HPDE6-E6E7 (cell line): ENCODE results near the gene OAS1.
A peak's percentile ranks its signal among the peaks of the same experiment; 100 is the strongest.
"Not testable (repeated sequence)": the region's sequence is repeated elsewhere in the genome, so short reads cannot be mapped to it uniquely, and the experiment has no call there.

Experiments used
- DNase-seq: peaks from one replicate; pipeline ENCODE4 v3.0.0; 2011; ENCODE audit warnings: missing footprints; ENCODE audit errors: extremely low spot score

Gene OAS1

GRCh38 chr12:112900298-112901145, 6.2 kb upstream of the OAS1 start:
- no peak for DNase-seq

GRCh38 chr12:112901271-112901670, 5.5 kb upstream of the OAS1 start:
- no peak for DNase-seq

DNA sequence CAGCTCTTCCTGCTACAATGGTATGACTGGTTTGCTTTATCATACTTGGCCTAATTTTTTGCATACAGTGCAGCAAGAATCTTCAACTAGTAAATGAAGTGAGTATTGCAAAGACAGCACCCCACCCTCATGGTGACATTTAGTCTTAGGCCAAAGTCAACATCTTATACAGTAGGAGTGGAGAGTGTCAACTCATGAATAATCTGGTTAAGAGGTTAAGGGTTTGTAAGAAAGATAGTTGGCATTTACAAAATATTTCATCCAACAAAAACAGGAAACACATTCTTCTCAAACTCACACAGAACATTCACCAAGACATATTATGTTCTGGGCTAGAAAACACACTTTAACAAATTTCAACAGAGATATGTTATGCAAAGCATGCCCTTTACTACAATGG, 2.2 kb upstream of the OAS1 start:
- DNase-seq: no peak

DNA sequence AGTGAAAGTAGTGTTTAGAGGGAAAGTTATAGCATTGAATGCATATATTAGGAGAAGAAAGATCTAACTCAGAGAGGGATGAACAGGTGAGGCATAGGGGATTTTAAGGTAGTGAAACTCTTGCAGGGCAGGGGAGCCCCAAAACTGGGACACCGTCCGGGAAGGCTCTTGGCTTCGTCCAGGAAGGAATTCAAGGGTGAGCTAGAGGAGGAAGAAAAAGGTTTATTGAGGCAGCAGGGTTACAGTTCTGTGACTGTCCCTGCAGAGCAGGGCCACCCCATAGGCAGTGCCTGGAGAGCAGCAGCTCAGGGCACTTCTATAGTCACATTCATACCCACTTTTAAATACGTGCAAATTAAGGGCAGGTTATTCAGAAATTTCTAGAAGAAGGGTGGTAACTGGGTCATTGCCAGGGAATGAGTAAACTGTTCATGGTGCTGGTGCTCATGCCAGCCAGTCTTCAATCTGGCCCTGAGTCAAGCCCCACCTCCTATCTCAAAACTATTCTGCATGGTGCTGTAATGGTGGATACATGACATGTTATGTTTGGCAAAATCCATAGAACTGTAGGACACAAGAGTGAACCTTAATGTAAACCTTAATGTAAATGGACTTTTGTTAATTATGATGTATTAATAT, 1.2 kb upstream of the OAS1 start:
- DNase-seq: peak; percentile 47

GRCh38 chr12:112907415-112908157, 824 bp downstream of the OAS1 start:
- no peak for DNase-seq

- no peak for DNase-seq
Measured at GRCh38 chr12:112908548-112908947, 1.8 kb downstream of the OAS1 start.

DNA sequence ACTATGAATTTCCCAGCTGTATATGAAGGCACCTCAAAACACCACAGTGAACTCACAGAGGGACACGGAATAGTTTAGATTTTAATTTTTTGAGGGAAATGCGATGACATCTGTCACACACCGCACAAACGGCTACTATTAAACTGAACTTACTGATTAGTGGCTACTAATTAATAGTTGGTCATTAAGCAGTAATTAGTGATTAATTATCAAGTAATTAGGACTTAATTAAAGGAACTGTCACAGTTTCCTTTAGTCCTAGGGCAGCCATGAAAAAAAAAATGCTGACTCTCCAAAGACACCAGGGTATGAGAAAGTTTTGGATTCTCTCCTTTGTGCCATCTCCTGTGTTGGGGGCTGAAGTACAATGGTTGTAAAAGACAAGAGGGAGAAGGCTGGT, 2.9 kb downstream of the OAS1 start:
- DNase-seq: no peak

GRCh38 chr12:112913038-112913688, 6.4 kb downstream of the OAS1 start:
- no peak for DNase-seq

DNA sequence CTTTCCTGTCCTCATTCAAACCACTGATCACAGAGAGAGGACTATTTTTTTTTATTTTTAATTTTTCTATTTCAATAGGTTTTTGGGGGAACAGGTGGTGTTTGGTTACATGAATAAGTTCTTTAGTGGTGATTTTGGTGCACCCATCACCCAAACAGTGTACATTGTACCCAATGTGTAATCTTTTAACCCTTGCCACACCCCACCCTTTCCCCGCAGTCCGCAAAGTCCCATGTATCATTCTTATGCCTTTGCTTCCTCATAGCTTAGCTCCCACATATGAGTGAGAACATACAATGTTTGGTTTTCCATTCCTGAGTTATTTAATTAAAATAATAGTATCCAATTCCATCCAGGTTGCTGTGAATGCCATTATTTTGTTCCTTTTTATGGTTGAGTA, 7.1 kb downstream of the OAS1 start:
- DNase-seq: not testable (repeated sequence)

DNA sequence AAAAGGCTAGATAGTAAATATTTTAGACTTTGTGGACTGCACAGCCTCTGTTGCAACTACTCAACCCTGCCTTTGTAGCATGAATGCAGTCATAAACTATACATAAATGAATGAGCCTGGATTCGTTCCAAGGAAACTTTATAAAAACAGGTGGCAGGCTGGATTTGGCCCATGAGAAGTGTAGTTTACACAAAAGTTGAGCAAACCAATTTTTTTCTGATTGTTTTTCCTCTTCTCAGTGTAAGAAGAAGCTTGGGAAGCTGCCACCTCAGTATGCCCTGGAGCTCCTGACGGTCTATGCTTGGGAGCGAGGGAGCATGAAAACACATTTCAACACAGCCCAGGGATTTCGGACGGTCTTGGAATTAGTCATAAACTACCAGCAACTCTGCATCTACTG, 9.5 kb downstream of the OAS1 start:
- no peak for DNase-seq

- no peak for DNase-seq
Measured at GRCh38 chr12:112919121-112919520, 12.4 kb downstream of the OAS1 start.

GRCh38 chr12:112924986-112925385, 18.2 kb downstream of the OAS1 start:
- DNase-seq: no peak

DNA sequence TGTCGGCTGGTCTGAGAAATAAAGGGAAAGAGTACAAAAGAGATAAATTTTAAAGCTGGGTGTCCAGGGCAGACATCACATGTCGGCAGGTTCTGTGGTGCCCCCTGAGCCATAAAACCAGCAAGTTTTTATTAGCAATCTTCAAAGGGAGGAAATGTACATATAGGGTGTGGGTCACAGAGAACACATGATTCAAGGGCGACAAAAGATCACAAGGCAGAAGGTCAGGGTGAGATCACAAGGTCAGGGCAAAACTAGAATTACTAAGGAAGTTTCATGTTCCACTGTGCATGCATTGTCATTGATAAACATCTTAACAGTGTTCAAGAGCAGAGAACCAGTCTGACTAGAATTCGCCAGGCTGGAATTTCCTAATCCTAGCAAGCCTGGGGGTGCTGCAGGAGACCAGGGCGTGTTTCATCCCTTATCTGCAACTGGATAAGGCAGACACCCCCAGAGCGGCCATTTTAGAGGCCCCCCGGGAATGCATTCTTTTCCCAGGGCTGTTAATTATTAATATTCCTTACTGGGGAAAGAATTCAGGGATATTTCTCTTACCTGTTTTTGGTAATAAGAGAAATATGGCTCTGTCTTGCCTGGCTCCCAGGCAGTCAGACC, 19.8 kb downstream of the OAS1 start:
- not testable (repeated sequence) for DNase-seq

- no peak for DNase-seq
Measured at GRCh38 chr12:112927475-112927874, 20.7 kb downstream of the OAS1 start.

- DNase-seq: no peak
Measured at GRCh38 chr12:112927925-112928324, 21.2 kb downstream of the OAS1 start.

DNA sequence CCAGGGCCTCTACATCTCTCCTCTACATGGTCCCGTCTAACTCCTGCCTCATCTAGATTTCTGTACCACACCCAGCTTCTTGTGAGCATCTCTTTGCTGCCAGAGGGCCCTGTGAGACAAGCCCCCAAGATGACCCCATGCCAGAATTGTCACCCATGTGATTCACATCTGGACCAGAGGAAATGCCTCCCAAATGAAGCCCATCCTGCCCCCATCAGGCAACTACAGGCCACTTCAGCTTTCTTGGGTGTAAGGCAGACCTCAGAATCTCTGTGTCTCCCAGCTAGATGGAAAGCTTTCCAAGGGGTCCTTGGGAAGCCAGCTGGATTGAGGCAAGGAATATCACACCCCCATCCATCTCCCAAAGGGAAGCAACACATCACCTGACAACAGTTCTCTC, 22.2 kb downstream of the OAS1 start:
- no peak for DNase-seq

DNA sequence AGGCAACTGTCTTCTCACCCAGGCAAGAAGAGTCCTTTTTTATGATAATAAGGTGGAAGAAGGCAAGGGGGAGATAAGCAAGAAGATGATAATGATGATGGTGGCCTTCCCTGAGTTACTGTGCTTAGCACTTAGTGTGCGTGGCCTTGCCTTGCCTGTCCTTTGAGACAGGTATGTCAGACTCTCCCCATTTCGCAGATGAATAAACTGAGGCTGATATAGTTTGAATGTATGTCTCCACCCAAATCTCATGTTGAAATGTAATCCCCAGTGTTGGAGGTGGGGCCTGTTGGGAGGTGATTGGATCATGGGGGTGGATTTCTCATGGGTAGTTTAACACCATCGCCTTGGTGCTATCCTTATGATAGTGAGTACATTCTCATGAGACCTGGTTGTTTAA, 23.0 kb downstream of the OAS1 start:
- no peak for DNase-seq

- DNase-seq: no peak
Measured at GRCh38 chr12:112930350-112930749, 23.6 kb downstream of the OAS1 start.

GRCh38 chr12:112932485-112933128, 25.8 kb downstream of the OAS1 start:
- no peak for DNase-seq

DNA sequence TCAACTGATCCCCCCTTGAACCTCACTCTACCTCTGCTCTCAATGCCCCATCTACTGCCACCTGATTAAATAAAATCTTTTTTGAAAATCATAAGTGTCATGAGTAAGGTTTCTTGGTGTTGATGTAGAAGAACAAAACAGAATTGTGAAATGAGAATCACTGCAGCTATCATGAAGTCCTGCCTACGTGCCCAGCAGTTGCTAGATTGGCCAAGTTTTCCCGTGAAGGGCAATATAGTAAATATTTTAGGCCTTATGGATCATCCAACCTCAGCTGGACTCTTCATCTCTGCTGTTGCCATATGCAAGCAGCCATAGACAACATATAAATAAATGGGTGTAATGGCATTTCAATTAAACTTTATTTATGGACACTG, 26.4 kb downstream of the OAS1 start:
- DNase-seq: no peak

DNA sequence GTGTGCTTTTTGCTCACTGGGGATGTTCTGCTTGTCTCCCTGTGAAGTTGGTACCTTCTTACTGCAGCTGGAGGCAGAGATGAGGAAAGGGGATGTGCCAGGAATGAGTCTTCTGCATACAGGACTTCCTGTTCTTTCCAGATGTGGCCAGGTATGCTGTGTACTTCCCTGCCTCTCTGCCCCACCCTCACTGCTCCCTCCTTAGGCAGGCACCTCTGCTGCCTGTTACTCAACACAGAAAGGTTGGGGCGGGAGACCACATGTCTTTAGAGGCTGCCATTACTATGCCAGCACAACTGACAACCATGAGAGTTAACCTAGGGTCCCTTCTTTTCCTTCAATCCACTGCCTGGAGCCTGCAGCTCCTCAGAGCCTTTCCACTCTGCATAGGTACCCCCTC, 29.5 kb downstream of the OAS1 start:
- peak; percentile 42 for DNase-seq
